Natural killer cell (primary cell): ENCODE results near the gene NEURL1B. TPM values are rescaled to one million over a fixed set of nuclear protein-coding genes. Genes with fewer than 3 reads are reported as not detected.

Source experiments
- ATAC-seq, 3 donors: fragments of 150-1000 bp in 2 of 3; fragments of 200-7000 bp in 1 of 3; cut with Tn5 transposase; 1 replicate in 1 of 3; 2 replicates in 2 of 3; pipeline ENCODE4 v1.10.0; 2021; ENCODE audit warnings: mild to moderate bottlenecking in 2 of 3, moderate library complexity in 2 of 3
- DNase-seq, 2 donors: peaks; one replicate each; pipeline versions ENCODE4 v3.0.0 to v3.0.0-alpha.2; 2013 to 2021; ENCODE audit warnings: mixed read lengths in 1 of 2
- H3K27ac ChIP-seq: one replicate; pipeline ENCODE4 v1.5.1; 2013; ENCODE audit warnings: mild to moderate bottlenecking, low read length
- H3K27me3 ChIP-seq: one replicate; pipeline ENCODE4 v1.6.1; 2013; ENCODE audit warnings: low read length; ENCODE audit not compliant: control insufficient read depth, insufficient read depth
- H3K36me3 ChIP-seq: one replicate; pipeline ENCODE4 v1.6.1; 2013; ENCODE audit warnings: low read length; ENCODE audit not compliant: control insufficient read depth, insufficient read depth
- H3K4me1 ChIP-seq: one replicate; pipeline ENCODE4 v1.6.1; 2013; ENCODE audit warnings: low read length; ENCODE audit not compliant: control insufficient read depth, insufficient read depth
- H3K4me3 ChIP-seq: one replicate; pipeline ENCODE4 v1.5.1; 2013; ENCODE audit warnings: low read length
- H3K9me3 ChIP-seq: one replicate; pipeline ENCODE4 v1.6.1; 2013; ENCODE audit warnings: low read length; ENCODE audit not compliant: control insufficient read depth, insufficient read depth
- H3K27ac Mint-ChIP-seq, 2 donors: one replicate each; pipeline ENCODE4 v1.8.0; 2022; ENCODE audit warnings: mild to moderate bottlenecking in 2 of 2, mixed read lengths in 2 of 2, moderate library complexity in 1 of 2
- H3K27me3 Mint-ChIP-seq, 2 donors: one replicate each; pipeline ENCODE4 v1.8.0; 2022; ENCODE audit warnings: low read depth in 2 of 2, mixed read lengths in 2 of 2
- H3K36me3 Mint-ChIP-seq: one replicate; pipeline ENCODE4 v1.8.0; 2022; ENCODE audit warnings: mixed read lengths
- H3K4me1 Mint-ChIP-seq, 2 donors: one replicate each; pipeline ENCODE4 v1.8.0; 2022; ENCODE audit warnings: mixed read lengths in 2 of 2
- H3K4me3 Mint-ChIP-seq: one replicate; pipeline ENCODE4 v1.8.0; 2022; ENCODE audit warnings: mild to moderate bottlenecking, moderate library complexity, mixed read lengths
- H3K9me3 Mint-ChIP-seq, 2 donors: one replicate each; pipeline ENCODE4 v1.8.0; 2022; ENCODE audit warnings: mixed read lengths in 2 of 2
- CTCF ChIP-seq: fragments of 200-600 bp; IDR thresholded peaks from one replicate; pipeline ENCODE4 v1.8.0; 2022; ENCODE audit warnings: antibody characterized with exemption
- WGBS: methylation state at CpG from one replicate; pipeline ENCODE4 v1.1.7; 2013; ENCODE audit warnings: missing lambda C conversion rate; ENCODE audit not compliant: insufficient coverage; 5-methylcytosine and 5-hydroxymethylcytosine counted together
- intact Hi-C: fragments of 100-400 bp; cut with micrococcal nuclease; formaldehyde crosslinking; loops from one replicate; pipeline ENCODE4 v1.14.2; 2022
- total RNA-seq, 4 donors: library from RNA; stranded (reverse); fragments of 120-200 nt in 1 of 4; gene quantifications; one replicate each; pipeline versions ENCODE4 v1.2.3 to v1.2.4, GENCODE V29; 2013 to 2022

NEURL1B gene
- total RNA-seq, 3 donors from 2014 or later (not counting 1 experiment from before 2014, with no cell fraction given): 0.28 to 0.54 (median 0.45) TPM

DNA sequence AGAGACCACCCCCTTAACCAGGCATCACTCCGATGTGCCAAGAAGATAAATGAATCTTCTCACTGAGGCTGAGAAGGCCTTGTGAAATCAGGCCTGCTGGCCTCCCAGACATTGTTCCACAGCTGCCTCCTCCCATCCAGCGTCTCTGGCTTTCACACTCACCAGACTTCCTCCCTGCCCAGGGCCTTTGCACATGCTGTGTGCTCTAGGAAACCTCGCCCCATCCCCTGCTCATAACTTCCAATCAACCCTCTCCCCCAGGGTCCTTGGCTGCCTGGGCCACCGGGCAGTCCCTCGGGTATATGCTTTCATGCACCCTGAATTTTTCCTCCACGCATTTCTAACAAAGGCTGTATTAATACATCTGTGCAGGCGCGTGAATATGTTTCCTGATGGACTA is 71.5 kb downstream of the NEURL1B start:
- ATAC-seq (no peak), DNase-seq (no peak)
- intact Hi-C loops: loop anchor here (1.0 to 5.0 kb wide), 2 partner anchors 220 to 490 kb away; no protein-coding TSS in a partner anchor
- Mint-ChIP-seq H3K4me3 (no peak overlapping the region), H3K27ac (peak overlapping the region in 1 of 2 donors; percentile 57), H3K4me1 (peaks cover 15 to 21% of the 10 kb centered on the region in 2 donors), H3K9me3 (no peaks in the 10 kb centered on the region), H3K27me3 (peaks cover 26 to 29% of the 10 kb centered on the region in 2 donors), H3K36me3 (no peaks in the 10 kb centered on the region)
- Histone ChIP-seq H3K36me3 (no peaks in the 10 kb centered on the region), H3K4me1 (peaks cover 23% of the 10 kb centered on the region), H3K9me3 (no peaks in the 10 kb centered on the region), H3K27ac (no peak overlapping the region), H3K4me3 (no peak overlapping the region), H3K27me3 (peaks cover 5% of the 10 kb centered on the region)
- 61% methylated on average over 8 of the region's 8 CpGs for WGBS
- TF ChIP-seq CTCF: no peak

DNA sequence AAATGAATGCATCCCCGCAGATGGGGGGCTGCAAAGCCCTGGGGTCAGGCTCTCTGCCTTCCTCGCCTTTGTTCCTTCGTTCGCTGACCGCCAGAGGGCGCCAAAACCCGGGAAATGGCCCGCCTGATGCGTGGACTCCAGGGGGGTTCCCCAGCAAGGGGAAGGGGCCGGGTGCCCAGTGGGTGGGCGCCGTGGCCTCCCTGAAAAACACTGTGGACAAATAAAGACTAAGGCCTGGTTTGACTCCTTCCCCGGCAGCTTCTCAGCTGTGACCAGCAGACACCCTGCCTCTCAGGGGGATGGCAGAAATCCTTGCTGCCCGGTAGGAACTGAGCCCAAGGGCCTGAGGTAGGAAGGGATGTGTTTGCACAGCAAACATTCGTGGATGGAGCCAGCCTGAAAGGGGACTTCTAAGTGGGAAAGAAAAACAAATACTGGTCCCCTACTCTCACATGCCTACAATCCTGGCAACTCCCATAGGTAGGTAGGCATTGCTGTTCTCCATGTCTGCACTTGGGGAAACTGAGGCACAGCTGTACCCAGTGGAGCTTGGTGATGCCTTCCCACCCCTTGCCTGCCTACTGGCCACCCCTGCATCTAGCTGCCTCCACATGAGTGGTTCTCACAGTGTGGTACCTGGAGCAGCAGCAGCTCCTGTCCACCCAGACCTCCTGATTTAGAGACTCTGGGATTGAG is 72.2 kb downstream of the NEURL1B start:
- no peaks in the 10 kb centered on the region for H3K36me3 ChIP-seq
- peaks cover 5% of the 10 kb centered on the region for H3K27me3 ChIP-seq
- Mint-ChIP-seq H3K27me3 (peaks cover 26 to 29% of the 10 kb centered on the region in 2 donors), H3K36me3 (no peaks in the 10 kb centered on the region), H3K27ac (peak overlapping the region in 1 of 2 donors; percentile 57), H3K9me3 (no peaks in the 10 kb centered on the region), H3K4me1 (peaks cover 15 to 21% of the 10 kb centered on the region in 2 donors), H3K4me3 (no peak overlapping the region)
- no peaks in the 10 kb centered on the region for H3K9me3 ChIP-seq
- 6% methylated on average over 15 of the region's 15 CpGs for whole genome bisulfite sequencing
- H3K4me3 ChIP-seq: no peak overlapping the region
- intact Hi-C loops: loop anchor here (1.0 to 5.0 kb wide), 2 partner anchors 219 to 489 kb away; no protein-coding TSS in a partner anchor
- peaks cover 23% of the 10 kb centered on the region for H3K4me1 ChIP-seq
- DNase-seq (peak; percentile 74 to 82), ATAC-seq (peak; percentile 37 to 69 (median 39))
- TF ChIP-seq CTCF: peak; percentile 97
- no peak overlapping the region for H3K27ac ChIP-seq

DNA sequence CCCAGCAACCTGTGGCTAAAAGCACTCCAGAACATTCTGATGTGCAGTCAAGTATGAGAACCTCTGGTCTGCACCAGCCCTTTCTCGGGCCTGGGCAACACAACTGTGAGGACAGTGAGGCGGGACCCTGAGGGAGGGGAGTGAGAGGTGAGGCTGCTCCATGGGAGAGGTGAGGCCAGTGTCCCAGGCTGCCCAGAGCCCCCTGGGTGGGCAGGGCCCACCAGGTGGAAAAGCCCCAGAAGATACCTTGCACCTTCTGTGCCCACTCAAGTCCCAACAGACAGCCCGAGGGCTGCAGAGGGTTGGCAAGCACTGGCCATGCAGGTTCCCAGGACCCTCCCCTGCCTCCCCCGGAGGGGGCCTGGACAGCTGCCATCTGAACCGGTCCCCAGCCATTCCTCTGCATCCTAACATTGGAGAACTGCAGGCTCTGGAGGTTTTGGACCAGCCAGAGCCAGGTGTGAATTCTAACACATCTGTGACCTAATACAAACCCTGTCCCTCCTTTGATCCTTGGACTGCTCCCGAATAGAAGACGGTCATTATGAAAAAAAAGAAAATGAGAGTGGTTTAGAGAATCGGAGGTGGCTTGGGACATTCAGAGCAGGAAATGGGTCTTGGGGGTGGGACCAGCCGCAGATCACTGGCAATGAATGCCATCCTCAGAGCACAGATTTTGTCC is 72.9 kb downstream of the NEURL1B start:
- peaks cover 19 to 29% of the 10 kb centered on the region in 2 donors for H3K27me3 Mint-ChIP-seq
- no peaks in the 10 kb centered on the region for H3K9me3 Mint-ChIP-seq
- H3K4me1 ChIP-seq: peaks cover 23% of the 10 kb centered on the region
- no peaks in the 10 kb centered on the region for H3K36me3 ChIP-seq
- TF ChIP-seq CTCF: no peak
- H3K27ac Mint-ChIP-seq: peak overlapping the region in 1 of 2 donors; percentile 57
- H3K4me3 ChIP-seq: no peak overlapping the region
- intact Hi-C loops: loop anchor here (1.0 to 5.0 kb wide), 3 partner anchors 59 to 488 kb away; no protein-coding TSS in a partner anchor
- no peak overlapping the region for H3K4me3 Mint-ChIP-seq
- 78% methylated on average over 9 of the region's 9 CpGs for WGBS
- H3K36me3 Mint-ChIP-seq: no peaks in the 10 kb centered on the region
- no peaks in the 10 kb centered on the region for H3K9me3 ChIP-seq
- ATAC-seq (no peak), DNase-seq (no peak)
- peaks cover 5% of the 10 kb centered on the region for H3K27me3 ChIP-seq
- H3K27ac ChIP-seq: no peak overlapping the region
- H3K4me1 Mint-ChIP-seq: peaks cover 15 to 21% of the 10 kb centered on the region in 2 donors
